ENCODE results near the gene VAV2.

The VAV2 gene

GRCh38 chr9:133873461-133873891 lies 118.6 kb downstream of the VAV2 start:
- no peaks in the 10 kb centered on the region for H3F3A ChIP-seq (ENCODE audit: insufficient read depth)
- no peak overlapping the region for H3K9ac ChIP-seq (ENCODE audit: low read length)
- no peaks in the 10 kb centered on the region for H3K9me2 ChIP-seq (replicated peaks; ENCODE audit: insufficient read depth, low read length)
- no peak overlapping the region for H3K27ac ChIP-seq (ENCODE audit: low read depth, low read length)
- no peaks in the 10 kb centered on the region; the same call in 1 of the 2 replicates for H4K20me1 ChIP-seq (ENCODE audit: low read depth, low read length)
- H3K79me2 ChIP-seq (ENCODE audit: insufficient read depth, low read length): peaks cover 67% of the 10 kb centered on the region
- H3K4me2 ChIP-seq (ENCODE audit: low read depth, low read length, poor library complexity, severe bottlenecking): no peak overlapping the region
- no peaks in the 10 kb centered on the region for H3K9me3 ChIP-seq (ENCODE audit: insufficient read depth, low read length)
- H3K27me3 ChIP-seq (ENCODE audit: low read length): no peaks in the 10 kb centered on the region
- TF ChIP-seq CTCF (IDR thresholded peaks at IDR 0.05; ENCODE audit: insufficient read depth, low read length, poor library complexity, severe bottlenecking): no peak
- TF ChIP-seq EZH2phosphoT487 (conservative IDR thresholded peaks at IDR 0.05; ENCODE audit: low read length): no peak
- no peaks in the 10 kb centered on the region for H3K36me3 ChIP-seq (ENCODE audit: low read length)
- no peak overlapping the region for H3K4me3 ChIP-seq (ENCODE audit: insufficient read depth, low read length, poor library complexity, severe bottlenecking)
- no peak overlapping the region for H2AFZ ChIP-seq (ENCODE audit: low read depth, low read length, severe bottlenecking)

GRCh38 chr9:133873009-133873408 lies 119.1 kb downstream of the VAV2 start:
- no peaks in the 10 kb centered on the region for H3K27me3 ChIP-seq (ENCODE audit: low read length)
- H3K27ac ChIP-seq (ENCODE audit: low read depth, low read length): no peak overlapping the region
- H3K9me2 ChIP-seq (replicated peaks; ENCODE audit: insufficient read depth, low read length): no peaks in the 10 kb centered on the region
- no peaks in the 10 kb centered on the region for H3F3A ChIP-seq (ENCODE audit: insufficient read depth)
- no peak overlapping the region for H3K9ac ChIP-seq (ENCODE audit: low read length)
- H4K20me1 ChIP-seq (ENCODE audit: low read depth, low read length): no peaks in the 10 kb centered on the region; the same call in 1 of the 2 replicates
- no peak overlapping the region for H2AFZ ChIP-seq (ENCODE audit: low read depth, low read length, severe bottlenecking)
- peaks cover 70% of the 10 kb centered on the region for H3K79me2 ChIP-seq (ENCODE audit: insufficient read depth, low read length)
- no peaks in the 10 kb centered on the region for H3K36me3 ChIP-seq (ENCODE audit: low read length)
- H3K4me3 ChIP-seq (ENCODE audit: insufficient read depth, low read length, poor library complexity, severe bottlenecking): no peak overlapping the region
- H3K4me2 ChIP-seq (ENCODE audit: low read depth, low read length, poor library complexity, severe bottlenecking): no peak overlapping the region
- no peak for TF ChIP-seq CTCF (IDR thresholded peaks at IDR 0.05; ENCODE audit: insufficient read depth, low read length, poor library complexity, severe bottlenecking)
- TF ChIP-seq EZH2phosphoT487 (conservative IDR thresholded peaks at IDR 0.05; ENCODE audit: low read length): no peak
- no peaks in the 10 kb centered on the region for H3K9me3 ChIP-seq (ENCODE audit: insufficient read depth, low read length)

- Histone ChIP-seq H2AFZ (ENCODE audit: low read depth, low read length, severe bottlenecking) (no peak overlapping the region), H3K36me3 (ENCODE audit: low read length) (no peaks in the 10 kb centered on the region), H3K9me3 (ENCODE audit: insufficient read depth, low read length) (no peaks in the 10 kb centered on the region), H3K4me2 (ENCODE audit: low read depth, low read length, poor library complexity, severe bottlenecking) (no peak overlapping the region), H3F3A (ENCODE audit: insufficient read depth) (no peaks in the 10 kb centered on the region), H3K9me2 (replicated peaks; ENCODE audit: insufficient read depth, low read length) (no peaks in the 10 kb centered on the region), H3K79me2 (ENCODE audit: insufficient read depth, low read length) (peaks cover 68% of the 10 kb centered on the region), H3K27me3 (ENCODE audit: low read length) (no peaks in the 10 kb centered on the region), H3K27ac (ENCODE audit: low read depth, low read length) (no peak overlapping the region), H3K9ac (ENCODE audit: low read length) (no peak overlapping the region), H4K20me1 (ENCODE audit: low read depth, low read length) (no peaks in the 10 kb centered on the region; the same call in 1 of the 2 replicates), H3K4me3 (ENCODE audit: insufficient read depth, low read length, poor library complexity, severe bottlenecking) (no peak overlapping the region)
- TF ChIP-seq CTCF (IDR thresholded peaks at IDR 0.05; ENCODE audit: insufficient read depth, low read length, poor library complexity, severe bottlenecking) (no peak), EZH2phosphoT487 (conservative IDR thresholded peaks at IDR 0.05; ENCODE audit: low read length) (no peak)
These were observed 121.2 kb downstream of the VAV2 start for GRCh38 chr9:133870598-133871595.
